NT2/D1 (cell line): ENCODE results near the gene FBXL17.

Source experiments
- DNase-seq: peaks from one replicate; pipeline ENCODE4 v3.0.0-alpha.2; 2011; ENCODE audit warnings: low read depth, low spot score
- H3K27me3 ChIP-seq: 2 replicates; pipeline ENCODE4 v1.6.0; 2011; ENCODE audit warnings: mild to moderate bottlenecking; ENCODE audit not compliant: insufficient read length, insufficient read depth
- H3K36me3 ChIP-seq: 2 replicates; pipeline ENCODE4 v1.6.1; 2011; ENCODE audit warnings: mild to moderate bottlenecking, low read length, mixed read lengths; ENCODE audit not compliant: insufficient read depth, insufficient read length
- H3K4me1 ChIP-seq: 2 replicates; pipeline ENCODE4 v1.5.1; 2011; ENCODE audit not compliant: insufficient read depth, insufficient read length
- H3K4me3 ChIP-seq: 2 replicates; pipeline ENCODE4 v1.5.1; 2011; ENCODE audit warnings: low read depth; ENCODE audit not compliant: insufficient read length
- H3K9ac ChIP-seq: 2 replicates; pipeline ENCODE4 v1.6.0; 2011; ENCODE audit warnings: low read depth; ENCODE audit not compliant: insufficient read length
- H3K9me3 ChIP-seq: 2 replicates; pipeline ENCODE4 v1.5.1; 2011; ENCODE audit warnings: mild to moderate bottlenecking, low read length; ENCODE audit not compliant: insufficient read depth
- SUZ12 ChIP-seq: IDR thresholded peaks from 2 replicates; pipeline ENCODE4 v1.6.1; 2011; ENCODE audit not compliant: insufficient read length, insufficient read depth; ENCODE audit errors: extremely low read depth
- YY1 ChIP-seq: IDR thresholded peaks from 2 replicates; pipeline ENCODE4 v1.6.1; 2011; ENCODE audit not compliant: insufficient read length, insufficient read depth
- ZNF274 ChIP-seq: IDR thresholded peaks from 2 replicates; pipeline ENCODE4 v1.6.1; 2011; ENCODE audit warnings: mild to moderate bottlenecking, low read depth, low read length

FBXL17 gene

GRCh38 chr5:107919361-107919760 lies 462.5 kb downstream of the FBXL17 start:
- Histone ChIP-seq H3K36me3 (no peaks in the 10 kb centered on the region), H3K9me3 (no peaks in the 10 kb centered on the region), H3K27me3 (no peaks in the 10 kb centered on the region), H3K4me3 (no peak overlapping the region), H3K4me1 (no peaks in the 10 kb centered on the region), H3K9ac (no peak overlapping the region)
- no peak for DNase-seq
- no peak for TF ChIP-seq SUZ12
- no peak for TF ChIP-seq ZNF274
- TF ChIP-seq YY1: no peak

GRCh38 chr5:107917983-107918382 lies 463.9 kb downstream of the FBXL17 start:
- H3K9ac ChIP-seq: no peak overlapping the region
- H3K27me3 ChIP-seq: no peaks in the 10 kb centered on the region
- H3K36me3 ChIP-seq: no peaks in the 10 kb centered on the region
- H3K4me1 ChIP-seq: no peaks in the 10 kb centered on the region
- H3K9me3 ChIP-seq: no peaks in the 10 kb centered on the region
- TF ChIP-seq ZNF274 (no peak), YY1 (no peak), SUZ12 (no peak)
- no peak overlapping the region for H3K4me3 ChIP-seq
- DNase-seq: no peak

GRCh38 chr5:107916731-107917725 lies 464.9 kb downstream of the FBXL17 start:
- H3K27me3 ChIP-seq: no peaks in the 10 kb centered on the region
- no peak for TF ChIP-seq ZNF274
- TF ChIP-seq SUZ12: no peak
- TF ChIP-seq YY1: no peak
- no peaks in the 10 kb centered on the region for H3K9me3 ChIP-seq
- H3K36me3 ChIP-seq: no peaks in the 10 kb centered on the region
- no peak for DNase-seq
- H3K4me1 ChIP-seq: no peaks in the 10 kb centered on the region
- no peak overlapping the region for H3K9ac ChIP-seq
- no peak overlapping the region for H3K4me3 ChIP-seq

DNA sequence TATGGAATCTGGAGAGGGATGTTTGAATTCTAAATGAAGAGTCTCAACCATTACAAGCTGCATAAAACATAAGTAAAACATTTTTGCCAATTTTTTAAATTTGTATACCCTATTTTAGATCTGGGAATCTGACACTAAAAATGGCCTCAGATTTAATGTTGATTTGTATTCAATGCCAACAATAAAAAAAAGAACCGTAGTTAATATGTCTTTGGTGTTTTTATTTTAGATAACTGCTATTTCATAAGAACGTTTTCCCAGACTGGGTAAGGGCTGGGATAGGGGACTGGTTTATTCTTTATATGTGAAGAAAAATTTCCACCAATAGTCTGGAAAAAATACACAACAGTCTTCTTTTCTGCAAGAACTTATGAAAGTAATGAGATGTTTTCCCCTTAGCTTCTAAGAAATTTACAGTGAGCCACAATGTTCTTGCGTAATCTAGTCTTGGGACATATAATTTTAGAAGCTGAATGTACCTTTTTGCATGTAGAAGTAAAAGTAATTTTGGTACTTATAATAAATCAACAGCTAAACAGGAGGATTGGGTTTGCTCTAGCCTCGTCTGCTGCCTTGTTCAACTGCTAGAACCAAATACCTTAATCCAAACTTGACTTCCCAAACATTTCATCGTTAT lies 466.6 kb downstream of the FBXL17 start:
- no peak for DNase-seq
- H3K9ac ChIP-seq: no peak overlapping the region
- H3K4me1 ChIP-seq: no peaks in the 10 kb centered on the region
- TF ChIP-seq SUZ12 (no peak), YY1 (no peak), ZNF274 (no peak)
- H3K36me3 ChIP-seq: no peaks in the 10 kb centered on the region
- no peak overlapping the region for H3K4me3 ChIP-seq
- H3K9me3 ChIP-seq: no peaks in the 10 kb centered on the region
- no peaks in the 10 kb centered on the region for H3K27me3 ChIP-seq

- H3K4me3 ChIP-seq: no peak overlapping the region
- no peaks in the 10 kb centered on the region for H3K27me3 ChIP-seq
- H3K9ac ChIP-seq: no peak overlapping the region
- H3K9me3 ChIP-seq: no peaks in the 10 kb centered on the region
- no peak for TF ChIP-seq ZNF274
- TF ChIP-seq YY1: no peak
- TF ChIP-seq SUZ12: no peak
- no peaks in the 10 kb centered on the region for H3K36me3 ChIP-seq
- H3K4me1 ChIP-seq: no peaks in the 10 kb centered on the region
- no peak for DNase-seq
These were observed 468.4 kb downstream of the FBXL17 start for GRCh38 chr5:107913494-107913893.

DNA sequence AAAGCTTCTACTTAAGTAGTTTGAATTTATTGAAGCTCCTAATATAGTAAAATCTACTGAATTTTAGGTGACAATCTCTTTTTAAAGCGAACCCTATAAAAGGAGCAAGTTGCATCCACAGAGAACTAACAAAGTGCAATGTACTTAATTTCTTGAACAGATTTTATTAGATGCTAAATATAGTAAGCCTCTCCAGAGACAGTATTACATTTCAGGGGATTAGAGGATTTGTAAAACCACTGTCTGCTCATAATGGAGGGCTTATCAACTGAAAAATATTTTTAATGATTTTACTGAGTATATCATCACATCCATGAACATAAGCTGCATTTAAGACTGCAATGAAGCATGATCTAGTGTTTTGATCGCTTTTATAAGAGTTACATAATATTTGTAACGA lies 481.2 kb downstream of the FBXL17 start:
- Histone ChIP-seq H3K36me3 (no peaks in the 10 kb centered on the region), H3K4me3 (no peak overlapping the region), H3K9ac (no peak overlapping the region), H3K9me3 (no peaks in the 10 kb centered on the region), H3K4me1 (no peaks in the 10 kb centered on the region), H3K27me3 (no peaks in the 10 kb centered on the region)
- TF ChIP-seq YY1 (no peak), SUZ12 (no peak), ZNF274 (no peak)
- no peak for DNase-seq

DNA sequence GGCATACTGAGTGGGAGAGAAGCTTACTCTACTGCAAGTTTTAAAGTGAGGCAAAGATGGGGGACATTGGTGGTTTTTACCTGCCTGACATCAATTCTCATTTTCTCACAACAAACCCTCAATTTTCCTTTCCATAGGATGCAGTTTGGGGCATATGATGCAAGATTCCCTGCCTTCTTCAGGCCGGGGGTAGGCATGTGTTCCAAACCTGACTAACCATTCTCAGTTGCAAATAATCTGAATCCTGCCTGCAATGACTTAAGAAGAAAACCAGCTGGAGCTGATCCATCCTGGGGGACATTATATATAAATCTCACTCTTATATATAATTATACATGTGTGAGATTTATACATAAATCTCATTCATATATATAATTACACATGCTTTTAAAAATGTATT lies 487.5 kb downstream of the FBXL17 start:
- Histone ChIP-seq H3K9me3 (no peaks in the 10 kb centered on the region), H3K36me3 (no peaks in the 10 kb centered on the region), H3K4me1 (no peaks in the 10 kb centered on the region), H3K4me3 (no peak overlapping the region), H3K9ac (no peak overlapping the region), H3K27me3 (no peaks in the 10 kb centered on the region)
- DNase-seq: no peak
- TF ChIP-seq YY1: no peak
